NT2/D1 (cell line): ENCODE results near the gene KANK2.

Experiments used
- SUZ12 ChIP-seq: IDR thresholded peaks from 2 replicates; pipeline ENCODE4 v1.6.1; 2011; ENCODE audit not compliant: insufficient read length, insufficient read depth; ENCODE audit errors: extremely low read depth
- YY1 ChIP-seq: IDR thresholded peaks from 2 replicates; pipeline ENCODE4 v1.6.1; 2011; ENCODE audit not compliant: insufficient read length, insufficient read depth
- ZNF274 ChIP-seq: IDR thresholded peaks from 2 replicates; pipeline ENCODE4 v1.6.1; 2011; ENCODE audit warnings: mild to moderate bottlenecking, low read depth, low read length

GRCh38 chr19:11221082-11221598 lies 23.8 kb upstream of the KANK2 start:
- TF ChIP-seq YY1: no peak
- no peak for TF ChIP-seq ZNF274
- no peak for TF ChIP-seq SUZ12
